Kidney glomerular epithelial cell (primary cell): ENCODE data around the gene SGCD.

Experiments
- DNase-seq: peaks from one replicate; lab custom pipeline; 2025; lab: John Stamatoyannopoulos, UW

Gene SGCD

GRCh38 chr5:156778752-156779151 is 451.8 kb downstream of the SGCD start:
- no peak for DNase-seq

- no peak for DNase-seq
Observed at GRCh38 chr5:156779436-156779835, 452.5 kb downstream of the SGCD start.

- DNase-seq = no peak
Observed at GRCh38 chr5:156783092-156783491, 456.1 kb downstream of the SGCD start.

GRCh38 chr5:156794687-156795086 is 467.7 kb downstream of the SGCD start:
- no peak for DNase-seq

GRCh38 chr5:156798201-156798600 is 471.2 kb downstream of the SGCD start:
- DNase-seq = no peak

- no peak for DNase-seq
Observed at GRCh38 chr5:156799171-156799570, 472.2 kb downstream of the SGCD start.

- DNase-seq = no peak
Observed at GRCh38 chr5:156800929-156801328, 474.0 kb downstream of the SGCD start.

- no peak for DNase-seq
Observed at GRCh38 chr5:156802501-156802900, 475.5 kb downstream of the SGCD start.

- DNase-seq = no peak
Observed at GRCh38 chr5:156803404-156803803, 476.4 kb downstream of the SGCD start.

- no peak for DNase-seq
Observed at GRCh38 chr5:156812959-156813358, 486.0 kb downstream of the SGCD start.

- peak; percentile 23 for DNase-seq
Observed at GRCh38 chr5:156815988-156816599, 489.1 kb downstream of the SGCD start.
